Measurements from ENCODE around the gene MOSPD3. TPM values are rescaled to one million over a fixed set of nuclear protein-coding genes. Genes with fewer than 3 reads are reported as not detected.

The MOSPD3 gene
- total and polyA plus RNA-seq, 2 of the 8 experiments (the other 6 are each of a cell fraction or from before 2014, with no cell fraction given), result 20.7 to 21.4 TPM

DNA sequence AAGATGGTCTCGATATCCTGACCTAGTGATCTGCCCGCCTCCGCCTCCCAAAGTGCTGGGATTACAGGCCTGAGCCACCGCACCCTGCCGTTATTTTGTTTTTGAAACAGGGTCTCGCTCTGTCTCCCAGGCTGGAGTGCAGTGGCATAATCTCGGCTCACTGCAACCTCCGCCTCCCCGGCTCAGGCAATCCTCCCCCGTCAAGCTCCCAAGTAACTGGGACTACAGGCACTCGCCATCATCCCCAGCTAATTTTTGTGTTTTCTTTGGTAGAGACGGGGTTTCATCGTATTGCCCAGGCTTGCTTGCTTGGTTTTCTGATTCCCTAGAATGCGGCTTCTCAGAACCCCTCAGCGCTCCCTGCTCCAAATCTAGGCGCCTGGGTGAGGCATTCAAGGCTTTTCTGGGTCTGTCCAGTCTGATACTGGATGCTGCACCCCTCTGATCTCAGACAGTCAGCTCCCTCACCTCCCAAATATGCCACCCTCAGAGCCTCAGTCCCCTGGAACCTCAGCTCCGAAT is 27.7 kb downstream of the MOSPD3 start (continued):
- TF ChIP-seq, protein P1, sequence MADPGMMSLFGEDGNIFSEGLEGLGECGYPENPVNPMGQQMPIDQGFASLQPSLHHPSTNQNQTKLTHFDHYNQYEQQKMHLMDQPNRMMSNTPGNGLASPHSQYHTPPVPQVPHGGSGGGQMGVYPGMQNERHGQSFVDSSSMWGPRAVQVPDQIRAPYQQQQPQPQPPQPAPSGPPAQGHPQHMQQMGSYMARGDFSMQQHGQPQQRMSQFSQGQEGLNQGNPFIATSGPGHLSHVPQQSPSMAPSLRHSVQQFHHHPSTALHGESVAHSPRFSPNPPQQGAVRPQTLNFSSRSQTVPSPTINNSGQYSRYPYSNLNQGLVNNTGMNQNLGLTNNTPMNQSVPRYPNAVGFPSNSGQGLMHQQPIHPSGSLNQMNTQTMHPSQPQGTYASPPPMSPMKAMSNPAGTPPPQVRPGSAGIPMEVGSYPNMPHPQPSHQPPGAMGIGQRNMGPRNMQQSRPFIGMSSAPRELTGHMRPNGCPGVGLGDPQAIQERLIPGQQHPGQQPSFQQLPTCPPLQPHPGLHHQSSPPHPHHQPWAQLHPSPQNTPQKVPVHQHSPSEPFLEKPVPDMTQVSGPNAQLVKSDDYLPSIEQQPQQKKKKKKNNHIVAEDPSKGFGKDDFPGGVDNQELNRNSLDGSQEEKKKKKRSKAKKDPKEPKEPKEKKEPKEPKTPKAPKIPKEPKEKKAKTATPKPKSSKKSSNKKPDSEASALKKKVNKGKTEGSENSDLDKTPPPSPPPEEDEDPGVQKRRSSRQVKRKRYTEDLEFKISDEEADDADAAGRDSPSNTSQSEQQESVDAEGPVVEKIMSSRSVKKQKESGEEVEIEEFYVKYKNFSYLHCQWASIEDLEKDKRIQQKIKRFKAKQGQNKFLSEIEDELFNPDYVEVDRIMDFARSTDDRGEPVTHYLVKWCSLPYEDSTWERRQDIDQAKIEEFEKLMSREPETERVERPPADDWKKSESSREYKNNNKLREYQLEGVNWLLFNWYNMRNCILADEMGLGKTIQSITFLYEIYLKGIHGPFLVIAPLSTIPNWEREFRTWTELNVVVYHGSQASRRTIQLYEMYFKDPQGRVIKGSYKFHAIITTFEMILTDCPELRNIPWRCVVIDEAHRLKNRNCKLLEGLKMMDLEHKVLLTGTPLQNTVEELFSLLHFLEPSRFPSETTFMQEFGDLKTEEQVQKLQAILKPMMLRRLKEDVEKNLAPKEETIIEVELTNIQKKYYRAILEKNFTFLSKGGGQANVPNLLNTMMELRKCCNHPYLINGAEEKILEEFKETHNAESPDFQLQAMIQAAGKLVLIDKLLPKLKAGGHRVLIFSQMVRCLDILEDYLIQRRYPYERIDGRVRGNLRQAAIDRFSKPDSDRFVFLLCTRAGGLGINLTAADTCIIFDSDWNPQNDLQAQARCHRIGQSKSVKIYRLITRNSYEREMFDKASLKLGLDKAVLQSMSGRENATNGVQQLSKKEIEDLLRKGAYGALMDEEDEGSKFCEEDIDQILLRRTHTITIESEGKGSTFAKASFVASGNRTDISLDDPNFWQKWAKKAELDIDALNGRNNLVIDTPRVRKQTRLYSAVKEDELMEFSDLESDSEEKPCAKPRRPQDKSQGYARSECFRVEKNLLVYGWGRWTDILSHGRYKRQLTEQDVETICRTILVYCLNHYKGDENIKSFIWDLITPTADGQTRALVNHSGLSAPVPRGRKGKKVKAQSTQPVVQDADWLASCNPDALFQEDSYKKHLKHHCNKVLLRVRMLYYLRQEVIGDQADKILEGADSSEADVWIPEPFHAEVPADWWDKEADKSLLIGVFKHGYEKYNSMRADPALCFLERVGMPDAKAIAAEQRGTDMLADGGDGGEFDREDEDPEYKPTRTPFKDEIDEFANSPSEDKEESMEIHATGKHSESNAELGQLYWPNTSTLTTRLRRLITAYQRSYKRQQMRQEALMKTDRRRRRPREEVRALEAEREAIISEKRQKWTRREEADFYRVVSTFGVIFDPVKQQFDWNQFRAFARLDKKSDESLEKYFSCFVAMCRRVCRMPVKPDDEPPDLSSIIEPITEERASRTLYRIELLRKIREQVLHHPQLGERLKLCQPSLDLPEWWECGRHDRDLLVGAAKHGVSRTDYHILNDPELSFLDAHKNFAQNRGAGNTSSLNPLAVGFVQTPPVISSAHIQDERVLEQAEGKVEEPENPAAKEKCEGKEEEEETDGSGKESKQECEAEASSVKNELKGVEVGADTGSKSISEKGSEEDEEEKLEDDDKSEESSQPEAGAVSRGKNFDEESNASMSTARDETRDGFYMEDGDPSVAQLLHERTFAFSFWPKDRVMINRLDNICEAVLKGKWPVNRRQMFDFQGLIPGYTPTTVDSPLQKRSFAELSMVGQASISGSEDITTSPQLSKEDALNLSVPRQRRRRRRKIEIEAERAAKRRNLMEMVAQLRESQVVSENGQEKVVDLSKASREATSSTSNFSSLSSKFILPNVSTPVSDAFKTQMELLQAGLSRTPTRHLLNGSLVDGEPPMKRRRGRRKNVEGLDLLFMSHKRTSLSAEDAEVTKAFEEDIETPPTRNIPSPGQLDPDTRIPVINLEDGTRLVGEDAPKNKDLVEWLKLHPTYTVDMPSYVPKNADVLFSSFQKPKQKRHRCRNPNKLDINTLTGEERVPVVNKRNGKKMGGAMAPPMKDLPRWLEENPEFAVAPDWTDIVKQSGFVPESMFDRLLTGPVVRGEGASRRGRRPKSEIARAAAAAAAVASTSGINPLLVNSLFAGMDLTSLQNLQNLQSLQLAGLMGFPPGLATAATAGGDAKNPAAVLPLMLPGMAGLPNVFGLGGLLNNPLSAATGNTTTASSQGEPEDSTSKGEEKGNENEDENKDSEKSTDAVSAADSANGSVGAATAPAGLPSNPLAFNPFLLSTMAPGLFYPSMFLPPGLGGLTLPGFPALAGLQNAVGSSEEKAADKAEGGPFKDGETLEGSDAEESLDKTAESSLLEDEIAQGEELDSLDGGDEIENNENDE (IDR thresholded peaks at IDR 0.05; ENCODE audit: insufficient replicate concordance, low read length), result no peak
- TF ChIP-seq EGR1 (IDR thresholded peaks at IDR 0.05; ENCODE audit: borderline replicate concordance, low read depth, low read length) (no peak), SIRT6 (IDR thresholded peaks at IDR 0.05; ENCODE audit: low read length) (no peak), TAF7 (optimal IDR thresholded peaks at IDR 0.05; ENCODE audit: borderline replicate concordance, low read depth, low read length) (no peak), BACH1 (IDR thresholded peaks at IDR 0.05; ENCODE audit: low read length) (no peak)
